ENCODE results near the gene SYNGAP1. TPM values are rescaled to one million over a fixed set of nuclear protein-coding genes. Genes with fewer than 3 reads are reported as not detected.
A peak's percentile ranks its signal among the peaks of the same experiment; 100 is the strongest.

SYNGAP1 gene
- total RNA-seq, 2 experiments from 2014 or later: 42.0 to 48.2 TPM

- DNase-seq (no peak), ATAC-seq (no peak)
- Mint-ChIP-seq H3K4me1 (ENCODE audit: low read depth) (peaks cover 34% of the 10 kb centered on the region), H3K27me3 (ENCODE audit: low read depth) (no peaks in the 10 kb centered on the region), H3K27ac (peak overlapping the region; percentile 58), H3K9me3 (ENCODE audit: insufficient read depth) (no peaks in the 10 kb centered on the region), H3K4me3 (no peak overlapping the region), H3K36me3 (ENCODE audit: low read depth) (peaks cover 70% of the 10 kb centered on the region)
- CTCF ChIA-PET: no interaction called here
- POLR2A ChIA-PET: interaction anchor here (0.8 kb wide), 1 partner anchor 134 kb away, joined by 3 read pairs; the partner anchor contains the start of genes RPS18 and VPS52
Measured at GRCh38 chr6:33406126-33406525, 13.7 kb upstream of the SYNGAP1 start.

- ATAC-seq: no peak
- Mint-ChIP-seq H3K27ac (no peak overlapping the region), H3K36me3 (ENCODE audit: low read depth) (peaks cover 64% of the 10 kb centered on the region), H3K9me3 (ENCODE audit: insufficient read depth) (no peaks in the 10 kb centered on the region), H3K27me3 (ENCODE audit: low read depth) (no peaks in the 10 kb centered on the region), H3K4me3 (no peak overlapping the region), H3K4me1 (ENCODE audit: low read depth) (peaks cover 42% of the 10 kb centered on the region)
- DNase-seq: no peak
- CTCF ChIA-PET: interaction anchor here (1.0 to 1.3 kb wide), 3 partner anchors 11 to 90 kb away, joined by 3 to 6 read pairs (median 5); partner anchors contain the start of genes CUTA and ZBTB22
- POLR2A ChIA-PET: interaction anchor here (0.8 kb wide), 1 partner anchor 10 kb away, joined by 4 read pairs; no protein-coding TSS in a partner anchor
Measured at GRCh38 chr6:33407132-33407718, 12.6 kb upstream of the SYNGAP1 start.

GRCh38 chr6:33410050-33410710 lies 9.7 kb upstream of the SYNGAP1 start:
- ATAC-seq (peak; percentile 92), DNase-seq (peak; percentile 98)
- peak overlapping the region; percentile 81 for H3K4me3 Mint-ChIP-seq
- POLR2A ChIA-PET: interaction anchor here (0.6 to 1.6 kb wide), 10 partner anchors 9 to 556 kb away, joined by 3 to 9 read pairs (median 4); partner anchors contain the start of genes KIFC1, PSMB9, TAP1 and ZBTB22
- peak overlapping the region; percentile 97 for H3K27ac Mint-ChIP-seq
- peaks cover 64% of the 10 kb centered on the region for H3K36me3 Mint-ChIP-seq (ENCODE audit: low read depth)
- H3K9me3 Mint-ChIP-seq (ENCODE audit: insufficient read depth): no peaks in the 10 kb centered on the region
- H3K4me1 Mint-ChIP-seq (ENCODE audit: low read depth): peaks cover 53% of the 10 kb centered on the region
- H3K27me3 Mint-ChIP-seq (ENCODE audit: low read depth): no peaks in the 10 kb centered on the region
- CTCF ChIA-PET: interaction anchor here (0.7 to 1.2 kb wide), 3 partner anchors 17 to 92 kb away, joined by 3 to 6 read pairs (median 3); partner anchors contain the start of gene ZBTB22

GRCh38 chr6:33410711-33411631 lies 8.9 kb upstream of the SYNGAP1 start, which contains the start of gene PHF1:
Gene PHF1, plus strand, starts transcription at chr6:33411014. Its CDS starts 1,250 bp downstream, at chr6:33412264.
- Mint-ChIP-seq H3K36me3 (ENCODE audit: low read depth) (peaks cover 64% of the 10 kb centered on the region), H3K4me1 (ENCODE audit: low read depth) (peaks cover 53% of the 10 kb centered on the region), H3K9me3 (ENCODE audit: insufficient read depth) (no peaks in the 10 kb centered on the region), H3K4me3 (peak within 1 kb of the TSS; percentile 81), H3K27me3 (ENCODE audit: low read depth) (no peaks in the 10 kb centered on the region), H3K27ac (peak within 1 kb of the TSS; percentile 97)
- ATAC-seq (peak; percentile 62), DNase-seq (no peak)
- POLR2A ChIA-PET: interaction anchor here (0.7 to 1.6 kb wide), 9 partner anchors 8 to 160 kb away, joined by 3 to 9 read pairs (median 4); partner anchors contain the start of genes KIFC1, ZBTB22 and ZBTB9
- CTCF ChIA-PET: interaction anchor here (1.2 kb wide), 1 partner anchor 93 kb away, joined by 3 read pairs; the partner anchor contains the start of gene ZBTB22

GRCh38 chr6:33411632-33412005 lies 8.2 kb upstream of the SYNGAP1 start:
- no peaks in the 10 kb centered on the region for H3K9me3 Mint-ChIP-seq (ENCODE audit: insufficient read depth)
- DNase-seq (no peak), ATAC-seq (no peak)
- H3K4me3 Mint-ChIP-seq: peak overlapping the region; percentile 76
- peaks cover 62% of the 10 kb centered on the region for H3K36me3 Mint-ChIP-seq (ENCODE audit: low read depth)
- peak overlapping the region; percentile 74 for H3K27ac Mint-ChIP-seq
- CTCF ChIA-PET: interaction anchor here (1.2 kb wide), 1 partner anchor 94 kb away, joined by 3 read pairs; the partner anchor contains the start of gene ZBTB22
- H3K4me1 Mint-ChIP-seq (ENCODE audit: low read depth): peaks cover 56% of the 10 kb centered on the region
- no peaks in the 10 kb centered on the region for H3K27me3 Mint-ChIP-seq (ENCODE audit: low read depth)
- POLR2A ChIA-PET: interaction anchor here (0.7 kb wide), 1 partner anchor 159 kb away, joined by 3 read pairs; no protein-coding TSS in a partner anchor

GRCh38 chr6:33412140-33413009 lies 7.5 kb upstream of the SYNGAP1 start:
- DNase-seq (no peak), ATAC-seq (no peak)
- H3K27me3 Mint-ChIP-seq (ENCODE audit: low read depth): no peaks in the 10 kb centered on the region
- CTCF ChIA-PET: interaction anchor here (1.2 kb wide), 1 partner anchor 95 kb away, joined by 3 read pairs; the partner anchor contains the start of gene ZBTB22
- peaks cover 58% of the 10 kb centered on the region for H3K4me1 Mint-ChIP-seq (ENCODE audit: low read depth)
- H3K4me3 Mint-ChIP-seq: peak overlapping the region; percentile 76
- H3K27ac Mint-ChIP-seq: peak overlapping the region; percentile 59
- no peaks in the 10 kb centered on the region for H3K9me3 Mint-ChIP-seq (ENCODE audit: insufficient read depth)
- H3K36me3 Mint-ChIP-seq (ENCODE audit: low read depth): peaks cover 57% of the 10 kb centered on the region
- POLR2A ChIA-PET: interaction anchor here (0.7 to 1.3 kb wide), 2 partner anchors 158 to 168 kb away, joined by 3 read pairs; partner anchors contain the start of gene BAK1

GRCh38 chr6:33413241-33414120 lies 6.4 kb upstream of the SYNGAP1 start:
- Mint-ChIP-seq H3K27ac (peak overlapping the region; percentile 23), H3K27me3 (ENCODE audit: low read depth) (no peaks in the 10 kb centered on the region), H3K36me3 (ENCODE audit: low read depth) (peaks cover 47% of the 10 kb centered on the region), H3K4me1 (ENCODE audit: low read depth) (peaks cover 60% of the 10 kb centered on the region), H3K4me3 (no peak overlapping the region), H3K9me3 (ENCODE audit: insufficient read depth) (no peaks in the 10 kb centered on the region)
- ATAC-seq: no peak
- POLR2A ChIA-PET: interaction anchor here (1.3 to 2.8 kb wide), 2 partner anchors 12 to 167 kb away, joined by 3 to 12 read pairs; partner anchors contain the start of gene BAK1
- DNase-seq: no peak
- CTCF ChIA-PET: interaction anchor here (0.9 to 1.0 kb wide), 2 partner anchors 18 to 347 kb away, joined by 3 to 4 read pairs; no protein-coding TSS in a partner anchor

GRCh38 chr6:33414592-33415271 lies 5.1 kb upstream of the SYNGAP1 start:
- ChIA-PET POLR2A (interaction anchor here (1.4 to 2.8 kb wide), 2 partner anchors 11 to 22 kb away, joined by 5 to 12 read pairs; no protein-coding TSS in a partner anchor), CTCF (interaction anchor here (0.7 to 1.0 kb wide), 3 partner anchors 11 to 346 kb away, joined by 3 to 5 read pairs (median 4); no protein-coding TSS in a partner anchor)
- peaks cover 39% of the 10 kb centered on the region for H3K36me3 Mint-ChIP-seq (ENCODE audit: low read depth)
- H3K27me3 Mint-ChIP-seq (ENCODE audit: low read depth): no peaks in the 10 kb centered on the region
- peak; percentile 45 for DNase-seq
- peak overlapping the region; percentile 23 for H3K27ac Mint-ChIP-seq
- peaks cover 65% of the 10 kb centered on the region for H3K4me1 Mint-ChIP-seq (ENCODE audit: low read depth)
- ATAC-seq: no peak
- H3K9me3 Mint-ChIP-seq (ENCODE audit: insufficient read depth): no peaks in the 10 kb centered on the region
- no peak overlapping the region for H3K4me3 Mint-ChIP-seq

GRCh38 chr6:33415831-33416230 lies 4.0 kb upstream of the SYNGAP1 start:
- ATAC-seq (no peak), DNase-seq (no peak)
- peak overlapping the region; percentile 63 for H3K4me3 Mint-ChIP-seq
- H3K4me1 Mint-ChIP-seq (ENCODE audit: low read depth): peaks cover 65% of the 10 kb centered on the region
- no peaks in the 10 kb centered on the region for H3K9me3 Mint-ChIP-seq (ENCODE audit: insufficient read depth)
- peak overlapping the region; percentile 77 for H3K27ac Mint-ChIP-seq
- ChIA-PET POLR2A (interaction anchor here (1.4 to 2.8 kb wide), 2 partner anchors 9 to 24 kb away, joined by 5 to 12 read pairs; no protein-coding TSS in a partner anchor), CTCF (no interaction called here)
- H3K36me3 Mint-ChIP-seq (ENCODE audit: low read depth): peaks cover 39% of the 10 kb centered on the region
- H3K27me3 Mint-ChIP-seq (ENCODE audit: low read depth): no peaks in the 10 kb centered on the region
